Spleen (tissue), 7 donors: Measurements from ENCODE around the gene GIPC2.

Experiments
- POLR2AphosphoS5 ChIP-seq, 3 donors: sonication (generic); formaldehyde crosslinking; IDR thresholded peaks; one replicate each; pipeline ENCODE4 v1.5.1; 2017; ENCODE audit warnings: antibody characterized with exemption in 3 of 3
- TF ChIP-seq, protein P1 (sequence below), 11 experiments: fragments of 200-600 bp in 7 of 11; fragments of 450-650 bp in 4 of 11; sonication (generic) in 4 of 11; IDR thresholded peaks in 8 of 11; conservative IDR thresholded peaks in 3 of 11; 1 replicate in 7 of 11; 2 replicates in 4 of 11; pipeline versions ENCODE4 v1.4.0 to v1.8.0; 2016 to 2021; ENCODE audit warnings: antibody characterized with exemption in 11 of 11, inconsistent platforms in 4 of 11, mild to moderate bottlenecking in 1 of 11
- donor health status: DM: no; HTN: no; CAD: no; lungs with moderate emphysema.
- donor health status: DM: no; HTN: no; CAD: no.
- donor health status: DM: no; HTN: no; CAD: no.

DNA sequence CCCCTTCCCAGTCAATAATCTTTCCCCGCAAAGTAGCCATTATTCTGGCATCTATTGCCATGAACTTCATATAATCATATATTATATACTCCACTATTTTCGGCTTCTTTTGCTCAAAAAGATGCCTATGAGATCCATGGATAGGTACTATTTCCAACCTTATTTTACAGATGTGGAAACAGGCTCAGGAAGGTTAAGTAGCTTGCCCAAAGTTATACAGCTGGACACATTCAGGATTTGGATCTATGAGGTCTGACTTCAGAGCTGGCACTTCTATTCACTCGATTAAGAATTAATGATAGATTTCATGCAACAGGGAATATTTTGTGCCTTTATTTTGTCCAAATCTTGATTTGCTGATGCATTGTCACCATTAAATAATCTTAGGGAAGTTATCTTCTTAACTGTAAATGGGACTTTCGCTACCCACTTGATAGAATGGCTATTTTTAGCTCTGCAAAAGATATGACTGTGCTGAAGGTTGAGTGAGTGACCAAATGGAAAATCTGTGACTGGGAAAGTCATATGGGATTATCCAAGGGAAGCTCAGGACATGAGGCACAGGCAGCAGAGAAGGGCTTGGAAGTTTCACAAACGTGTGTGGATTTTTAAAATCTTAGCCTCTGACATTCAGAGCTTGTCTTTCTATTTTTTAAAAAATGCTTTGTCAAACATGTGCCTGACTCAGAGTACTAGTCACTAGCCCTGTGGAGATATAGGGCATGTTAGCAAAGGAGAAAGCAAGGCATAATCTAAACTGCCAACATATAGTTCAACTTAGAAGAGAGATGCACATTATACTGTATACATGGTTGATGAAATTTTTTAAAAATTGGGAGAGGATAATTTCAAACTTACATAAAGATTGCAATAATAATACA lies 36.5 kb downstream of the GIPC2 start:
- no peak for TF ChIP-seq POLR2AphosphoS5 (IDR thresholded peaks at IDR 0.05)
- TF ChIP-seq, protein P1, sequence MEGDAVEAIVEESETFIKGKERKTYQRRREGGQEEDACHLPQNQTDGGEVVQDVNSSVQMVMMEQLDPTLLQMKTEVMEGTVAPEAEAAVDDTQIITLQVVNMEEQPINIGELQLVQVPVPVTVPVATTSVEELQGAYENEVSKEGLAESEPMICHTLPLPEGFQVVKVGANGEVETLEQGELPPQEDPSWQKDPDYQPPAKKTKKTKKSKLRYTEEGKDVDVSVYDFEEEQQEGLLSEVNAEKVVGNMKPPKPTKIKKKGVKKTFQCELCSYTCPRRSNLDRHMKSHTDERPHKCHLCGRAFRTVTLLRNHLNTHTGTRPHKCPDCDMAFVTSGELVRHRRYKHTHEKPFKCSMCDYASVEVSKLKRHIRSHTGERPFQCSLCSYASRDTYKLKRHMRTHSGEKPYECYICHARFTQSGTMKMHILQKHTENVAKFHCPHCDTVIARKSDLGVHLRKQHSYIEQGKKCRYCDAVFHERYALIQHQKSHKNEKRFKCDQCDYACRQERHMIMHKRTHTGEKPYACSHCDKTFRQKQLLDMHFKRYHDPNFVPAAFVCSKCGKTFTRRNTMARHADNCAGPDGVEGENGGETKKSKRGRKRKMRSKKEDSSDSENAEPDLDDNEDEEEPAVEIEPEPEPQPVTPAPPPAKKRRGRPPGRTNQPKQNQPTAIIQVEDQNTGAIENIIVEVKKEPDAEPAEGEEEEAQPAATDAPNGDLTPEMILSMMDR (IDR thresholded peaks at IDR 0.05 in 8 of 11, conservative IDR thresholded peaks at IDR 0.05 in 3 of 11): no peak
